HepG2 (cell line): ENCODE data around the gene RIPPLY1. TPM values are rescaled to one million over a fixed set of nuclear protein-coding genes. Genes with fewer than 3 reads are reported as not detected.
A peak's percentile ranks its signal among the peaks of the same experiment; 100 is the strongest.

Source experiments
- ATAC-seq: fragments of 200-7000 bp; cut with Tn5 transposase; 3 replicates; pipeline ENCODE4 v1.9.1; 2020; ENCODE audit warnings: mild to moderate bottlenecking, moderate library complexity
- BruUV-seq: library from RNA; stranded (reverse); fragments of 400-500 nt; replicated peaks from 2 replicates; lab custom pipeline; 2021; lab: Mats Ljungman, UMichigan
- CTCF ChIA-PET: fragments of 300-600 bp; formaldehyde crosslinking; extraction: SDS; loops from one replicate; lab custom pipeline; 2021; ENCODE audit warnings: low total read pairs, inconsistent platforms, low intra/inter-chr PET ratio; lab: Yijun Ruan, JAX
- POLR2A ChIA-PET: fragments of 350-600 bp; sonication (Branson Sonifier 250); formaldehyde crosslinking; loops from one replicate; lab custom pipeline; 2020; ENCODE audit warnings: antibody characterized with exemption, inconsistent platforms; lab: Yijun Ruan, JAX
- DNase-seq: peaks from one replicate; pipeline ENCODE4 v3.0.0-alpha.2; 2015; ENCODE audit warnings: low spot score
- FAIRE-seq: peaks from 3 replicates; lab custom pipeline; 2011; peaks lifted over from hg19 to GRCh38; lab: Jason Lieb, UNC
- H2AFZ ChIP-seq: one replicate; pipeline ENCODE4 v1.6.1; 2011; ENCODE audit warnings: low read length, inconsistent platforms
- H3K27ac ChIP-seq: fragments of 300-600 bp; 3 replicates; pipeline ENCODE4 v1.8.0; 2011; ENCODE audit warnings: mixed run types, mild to moderate bottlenecking, mixed read lengths, low read length, inconsistent platforms; ENCODE audit not compliant: insufficient read depth; ENCODE audit errors: extremely low read length
- H3K27me3 ChIP-seq, 2 experiments: fragments of 200-600 bp in 1 of 2; 2 replicates in 1 of 2; 3 replicates in 1 of 2; pipeline versions ENCODE4 v1.6.0 to v1.8.0; 2011; ENCODE audit warnings: low read length in 2 of 2, mild to moderate bottlenecking in 2 of 2, moderate library complexity in 2 of 2, inconsistent platforms in 1 of 2; ENCODE audit not compliant: insufficient read depth in 2 of 2, control insufficient read depth in 1 of 2
- H3K36me3 ChIP-seq, 2 experiments: fragments of 200-600 bp in 1 of 2; replicated peaks in 1 of 2; 2 replicates in 1 of 2; 3 replicates in 1 of 2; pipeline versions ENCODE4 v1.5.1 to v1.8.0; 2011; ENCODE audit warnings: low read length in 2 of 2, inconsistent platforms in 1 of 2; ENCODE audit not compliant: insufficient read depth in 2 of 2, control insufficient read depth in 1 of 2
- H3K4me1 ChIP-seq: 2 replicates; pipeline ENCODE4 v1.5.1; 2012; ENCODE audit warnings: low read length, inconsistent platforms; ENCODE audit not compliant: insufficient read depth
- H3K4me2 ChIP-seq: 2 replicates; pipeline ENCODE4 v1.6.0; 2011; ENCODE audit warnings: low read depth, low read length, inconsistent platforms
- H3K4me3 ChIP-seq, 3 experiments: fragments of 200-600 bp in 1 of 3; sonication (generic), shearing (Covaris generic) in 1 of 3; replicated peaks in 1 of 3; 2 replicates each; pipeline ENCODE4 v1.5.1; 2011 to 2016; ENCODE audit warnings: low read length in 3 of 3, inconsistent platforms in 2 of 3, low read depth in 2 of 3, mild to moderate bottlenecking in 2 of 3, control low read depth in 1 of 3, mixed read lengths in 1 of 3; ENCODE audit not compliant: insufficient read depth in 1 of 3
- H3K79me2 ChIP-seq: one replicate; pipeline ENCODE4 v1.6.1; 2011; ENCODE audit warnings: low read length, inconsistent platforms; ENCODE audit not compliant: insufficient read depth
- H3K9ac ChIP-seq: 2 replicates; pipeline ENCODE4 v1.6.0; 2011; ENCODE audit warnings: mild to moderate bottlenecking, low read depth, low read length, inconsistent platforms; ENCODE audit not compliant: insufficient read depth
- H3K9me3 ChIP-seq: 2 replicates; pipeline ENCODE4 v1.5.1; 2012; ENCODE audit warnings: mild to moderate bottlenecking, low read length
- H4K20me1 ChIP-seq: 2 replicates; pipeline ENCODE4 v1.6.0; 2011; ENCODE audit warnings: inconsistent platforms, mild to moderate bottlenecking, low read length, moderate library complexity; ENCODE audit not compliant: insufficient read depth
- ELF4 ChIP-seq: sonication (generic); formaldehyde crosslinking; IDR thresholded peaks from 2 replicates; pipeline ENCODE4 v1.5.0; 2020; ENCODE audit warnings: missing genetic modification reagents, mild to moderate bottlenecking, moderate library complexity, borderline replicate concordance
- FOSL1 ChIP-seq: sonication (generic); formaldehyde crosslinking; IDR thresholded peaks from 2 replicates; pipeline ENCODE4 v1.9.0; 2021; ENCODE audit warnings: missing genetic modification reagents, borderline replicate concordance
- FOXK2 ChIP-seq: fragments of 450-650 bp; IDR thresholded peaks from 2 replicates; pipeline ENCODE4 v1.6.1; 2016
- HNF4A ChIP-seq: sonication (generic); formaldehyde crosslinking; IDR thresholded peaks from 2 replicates; pipeline ENCODE4 v1.4.0; 2020; ENCODE audit warnings: missing genetic modification reagents
- HNF4G ChIP-seq, 2 experiments: sonication (generic) in 1 of 2; formaldehyde crosslinking in 1 of 2; IDR thresholded peaks; 2 replicates each; pipeline versions ENCODE4 v1.4.0 to v1.6.1; 2011 to 2020; ENCODE audit warnings: borderline replicate concordance in 2 of 2, low read depth in 2 of 2, mild to moderate bottlenecking in 2 of 2, low read length in 1 of 2, missing genetic modification reagents in 1 of 2, moderate library complexity in 1 of 2
- ZNF589 ChIP-seq: sonication (generic); formaldehyde crosslinking; conservative IDR thresholded peaks from 2 replicates; pipeline ENCODE4 v1.8.0; 2022; ENCODE audit warnings: mild to moderate bottlenecking, moderate library complexity, missing genetic modification reagents
- WGBS: methylation state at CpG from one replicate; pipeline ENCODE4 v1.1.6; 2017; ENCODE audit warnings: low lambda C conversion rate; 5-methylcytosine and 5-hydroxymethylcytosine counted together
- in situ Hi-C: cut with HindIII; loops from 2 replicates; pipeline ENCODE4 v1.10.0; 2017; ENCODE audit warnings: low pct_unique_long_range_greater_than_20kb; ENCODE audit not compliant: extremely low pct_ligation_motif_present
- intact Hi-C: fragments of 100-400 bp; cut with micrococcal nuclease; formaldehyde crosslinking; loops from one replicate; pipeline ENCODE4 v1.10.0; 2022; ENCODE audit not compliant: unreplicated experiment
- polyA plus RNA-seq, 8 experiments: library from polyadenylated mRNA; depleted of rRNA in 3 of 8; stranded (reverse) in 7 of 8; unstranded in 1 of 8; fragments of >200 nt; fragmentation: Illumina TruSeq in 4 of 8; extraction: Trizol in 4 of 8; gene quantifications; 2 replicates each; pipeline versions ENCODE4 v1.2.1 to v1.2.3, GENCODE V29; 2011 to 2016; ENCODE audit warnings: low read depth in 4 of 8, missing spikeins in 1 of 8, mixed read lengths in 1 of 8; ENCODE audit not compliant: insufficient read depth in 1 of 8
- total RNA-seq, 5 experiments: library from RNA; depleted of rRNA; stranded (reverse); fragments of >200 nt; fragmentation: Illumina TruSeq; extraction: Trizol; gene quantifications; 2 replicates each; pipeline ENCODE4 v1.2.3, GENCODE V29; 2016; ENCODE audit warnings: low read depth in 1 of 5
- TF ChIP-seq, protein P1 (sequence below): sonication (generic); formaldehyde crosslinking; IDR thresholded peaks from 2 replicates; pipeline ENCODE4 v1.9.0; 2021; ENCODE audit warnings: missing genetic modification reagents, mild to moderate bottlenecking, borderline replicate concordance
- TF ChIP-seq, protein P2 (sequence below): IDR thresholded peaks from 2 replicates; pipeline ENCODE4 v1.6.1; 2018; ENCODE audit warnings: missing genetic modification reagents
- TF ChIP-seq, protein P3 (sequence below): IDR thresholded peaks from 2 replicates; pipeline ENCODE4 v1.4.0; 2020; ENCODE audit warnings: mild to moderate bottlenecking, missing genetic modification reagents

Gene RIPPLY1
- total and polyA plus RNA-seq, 2 of the 13 experiments (the other 11 are each of a cell fraction or from before 2014, with no cell fraction given): 0.41 to 0.49 TPM

DNA sequence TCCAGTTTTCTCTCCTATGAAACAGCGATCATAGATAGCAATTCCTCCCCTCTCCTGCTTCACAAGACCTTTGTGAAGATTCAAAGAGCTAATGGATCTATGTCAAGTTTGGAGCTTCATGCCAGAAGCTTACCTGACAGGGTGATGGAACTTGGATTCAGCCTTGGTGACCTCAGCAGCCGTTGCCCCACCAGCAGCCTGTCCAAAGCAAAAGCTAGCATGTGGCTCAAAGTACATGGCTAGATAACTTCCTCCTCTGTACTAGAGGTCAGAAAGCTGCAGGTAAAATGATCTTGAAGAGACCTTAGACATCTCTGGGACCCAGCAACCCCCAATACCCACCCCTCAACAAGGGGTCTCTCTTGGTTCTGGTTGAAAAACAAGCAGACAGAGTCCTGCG lies 1.8 kb downstream of the RIPPLY1 start:
- TF ChIP-seq, protein P1, sequence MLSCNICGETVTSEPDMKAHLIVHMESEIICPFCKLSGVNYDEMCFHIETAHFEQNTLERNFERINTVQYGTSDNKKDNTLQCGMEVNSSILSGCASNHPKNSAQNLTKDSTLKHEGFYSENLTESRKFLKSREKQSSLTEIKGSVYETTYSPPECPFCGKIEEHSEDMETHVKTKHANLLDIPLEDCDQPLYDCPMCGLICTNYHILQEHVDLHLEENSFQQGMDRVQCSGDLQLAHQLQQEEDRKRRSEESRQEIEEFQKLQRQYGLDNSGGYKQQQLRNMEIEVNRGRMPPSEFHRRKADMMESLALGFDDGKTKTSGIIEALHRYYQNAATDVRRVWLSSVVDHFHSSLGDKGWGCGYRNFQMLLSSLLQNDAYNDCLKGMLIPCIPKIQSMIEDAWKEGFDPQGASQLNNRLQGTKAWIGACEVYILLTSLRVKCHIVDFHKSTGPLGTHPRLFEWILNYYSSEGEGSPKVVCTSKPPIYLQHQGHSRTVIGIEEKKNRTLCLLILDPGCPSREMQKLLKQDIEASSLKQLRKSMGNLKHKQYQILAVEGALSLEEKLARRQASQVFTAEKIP (CRISPR knock-in tag): no peak
- TF ChIP-seq HNF4G (IDR thresholded peaks at IDR 0.05; ENCODE audit: borderline replicate concordance, low read depth, low read length) (peak; percentile 21; the same call in 1 of the 2 replicates), HNF4G (CRISPR knock-in tag; IDR thresholded peaks at IDR 0.05; ENCODE audit: borderline replicate concordance, low read depth) (no peak), HNF4A (CRISPR knock-in tag) (peak; percentile 41; the same call in 1 of the 2 replicates)
- H3K4me1 ChIP-seq: peaks cover 77% of the 10 kb centered on the region

DNA sequence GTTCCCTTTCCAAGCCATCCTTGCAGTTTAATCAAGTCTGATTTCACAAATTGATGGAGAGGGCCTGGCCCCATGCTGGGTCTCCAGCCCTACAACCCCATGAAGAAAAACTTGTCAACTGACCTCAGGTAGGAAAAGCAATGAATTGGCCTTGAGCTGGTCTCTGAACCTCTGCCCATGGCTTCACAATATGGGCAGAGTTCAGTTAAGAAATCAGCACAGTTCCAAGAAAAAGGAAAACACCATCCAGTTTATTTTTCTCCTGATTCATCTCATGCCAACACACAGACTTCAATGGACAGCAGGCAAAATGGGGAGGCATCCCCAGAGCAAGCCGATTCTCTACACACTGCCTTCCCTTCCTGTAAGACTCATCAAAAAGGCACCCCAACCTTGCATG lies 3.3 kb downstream of the RIPPLY1 start:
- H4K20me1 ChIP-seq: no peaks in the 10 kb centered on the region
- no peak overlapping the region for H3K4me2 ChIP-seq
- CTCF ChIA-PET: interaction anchor here (1.9 to 2.4 kb wide), 2 partner anchors 54 to 60 kb away, joined by 9 to 15 read pairs; no protein-coding TSS in a partner anchor
- in situ Hi-C loops (loop anchor here (5.0 kb wide), 1 partner anchor 62 kb away; no protein-coding TSS in a partner anchor), intact Hi-C loops (no loop called here)
- FAIRE-seq (no peak), DNase-seq (no peak), ATAC-seq (no peak)
- 18% methylated on average over 1 of the region's 1 CpG for WGBS
- BruUV-seq: no TSS peak
- no peak overlapping the region for H2AFZ ChIP-seq
- H3K4me1 ChIP-seq: peaks cover 79% of the 10 kb centered on the region
- POLR2A ChIA-PET: interaction anchor here (1.7 to 5.1 kb wide), 3 partner anchors 33 to 60 kb away, joined by 7 to 76 read pairs (median 11); no protein-coding TSS in a partner anchor
- no peaks in the 10 kb centered on the region for H3K9me3 ChIP-seq
- no peak overlapping the region for H3K9ac ChIP-seq
- peak overlapping the region; percentile 50 for H3K27ac ChIP-seq
- H3K79me2 ChIP-seq: no peaks in the 10 kb centered on the region
- no peak overlapping the region for H3K4me3 ChIP-seq
- H3K36me3 ChIP-seq: no peaks in the 10 kb centered on the region
- no peaks in the 10 kb centered on the region for H3K27me3 ChIP-seq
- TF ChIP-seq FOSL1 (CRISPR knock-in tag) (no peak), ZNF589 (CRISPR knock-in tag) (no peak), ELF4 (CRISPR knock-in tag) (no peak), FOXK2 (no peak)
- TF ChIP-seq, protein P2, sequence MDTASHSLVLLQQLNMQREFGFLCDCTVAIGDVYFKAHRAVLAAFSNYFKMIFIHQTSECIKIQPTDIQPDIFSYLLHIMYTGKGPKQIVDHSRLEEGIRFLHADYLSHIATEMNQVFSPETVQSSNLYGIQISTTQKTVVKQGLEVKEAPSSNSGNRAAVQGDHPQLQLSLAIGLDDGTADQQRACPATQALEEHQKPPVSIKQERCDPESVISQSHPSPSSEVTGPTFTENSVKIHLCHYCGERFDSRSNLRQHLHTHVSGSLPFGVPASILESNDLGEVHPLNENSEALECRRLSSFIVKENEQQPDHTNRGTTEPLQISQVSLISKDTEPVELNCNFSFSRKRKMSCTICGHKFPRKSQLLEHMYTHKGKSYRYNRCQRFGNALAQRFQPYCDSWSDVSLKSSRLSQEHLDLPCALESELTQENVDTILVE (CRISPR knock-in tag): no peak
- TF ChIP-seq, protein P3, sequence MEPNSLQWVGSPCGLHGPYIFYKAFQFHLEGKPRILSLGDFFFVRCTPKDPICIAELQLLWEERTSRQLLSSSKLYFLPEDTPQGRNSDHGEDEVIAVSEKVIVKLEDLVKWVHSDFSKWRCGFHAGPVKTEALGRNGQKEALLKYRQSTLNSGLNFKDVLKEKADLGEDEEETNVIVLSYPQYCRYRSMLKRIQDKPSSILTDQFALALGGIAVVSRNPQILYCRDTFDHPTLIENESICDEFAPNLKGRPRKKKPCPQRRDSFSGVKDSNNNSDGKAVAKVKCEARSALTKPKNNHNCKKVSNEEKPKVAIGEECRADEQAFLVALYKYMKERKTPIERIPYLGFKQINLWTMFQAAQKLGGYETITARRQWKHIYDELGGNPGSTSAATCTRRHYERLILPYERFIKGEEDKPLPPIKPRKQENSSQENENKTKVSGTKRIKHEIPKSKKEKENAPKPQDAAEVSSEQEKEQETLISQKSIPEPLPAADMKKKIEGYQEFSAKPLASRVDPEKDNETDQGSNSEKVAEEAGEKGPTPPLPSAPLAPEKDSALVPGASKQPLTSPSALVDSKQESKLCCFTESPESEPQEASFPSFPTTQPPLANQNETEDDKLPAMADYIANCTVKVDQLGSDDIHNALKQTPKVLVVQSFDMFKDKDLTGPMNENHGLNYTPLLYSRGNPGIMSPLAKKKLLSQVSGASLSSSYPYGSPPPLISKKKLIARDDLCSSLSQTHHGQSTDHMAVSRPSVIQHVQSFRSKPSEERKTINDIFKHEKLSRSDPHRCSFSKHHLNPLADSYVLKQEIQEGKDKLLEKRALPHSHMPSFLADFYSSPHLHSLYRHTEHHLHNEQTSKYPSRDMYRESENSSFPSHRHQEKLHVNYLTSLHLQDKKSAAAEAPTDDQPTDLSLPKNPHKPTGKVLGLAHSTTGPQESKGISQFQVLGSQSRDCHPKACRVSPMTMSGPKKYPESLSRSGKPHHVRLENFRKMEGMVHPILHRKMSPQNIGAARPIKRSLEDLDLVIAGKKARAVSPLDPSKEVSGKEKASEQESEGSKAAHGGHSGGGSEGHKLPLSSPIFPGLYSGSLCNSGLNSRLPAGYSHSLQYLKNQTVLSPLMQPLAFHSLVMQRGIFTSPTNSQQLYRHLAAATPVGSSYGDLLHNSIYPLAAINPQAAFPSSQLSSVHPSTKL (CRISPR knock-in tag): 0 out of 2 replicates have a peak, but pooled peaks have one; percentile 11

More for the DNA sequence above, 1.8 kb downstream of the RIPPLY1 start:
- DNase-seq: peak; percentile 18
- no CpG with 5 or more reads among the region's 3 CpGs for WGBS
- no peaks in the 10 kb centered on the region for H4K20me1 ChIP-seq
- H3K27me3 ChIP-seq: no peaks in the 10 kb centered on the region
- H3K79me2 ChIP-seq: no peaks in the 10 kb centered on the region
- H2AFZ ChIP-seq: no peak overlapping the region
- POLR2A ChIA-PET: interaction anchor here (1.0 to 5.1 kb wide), 8 partner anchors 15 to 66 kb away, joined by 3 to 76 read pairs (median 5); no protein-coding TSS in a partner anchor
- H3K9me3 ChIP-seq: no peaks in the 10 kb centered on the region
- H3K9ac ChIP-seq: peak overlapping the region; percentile 43; the same call in 1 of the 2 replicates
- intact Hi-C loops (no loop called here), in situ Hi-C loops (loop anchor here (5.0 kb wide), 1 partner anchor 61 kb away; no protein-coding TSS in a partner anchor)
- no peaks in the 10 kb centered on the region for H3K36me3 ChIP-seq
- peak overlapping the region; percentile 87 for H3K27ac ChIP-seq
- no peak for FAIRE-seq
- CTCF ChIA-PET: no interaction called here
- peak overlapping the region; percentile 54 for H3K4me2 ChIP-seq
- BruUV-seq: no TSS peak
- no peak overlapping the region for H3K4me3 ChIP-seq
- peak; percentile 27; the same call in 2 of the 3 replicates for ATAC-seq
